Type B pancreatic cell (in vitro differentiated cells): ENCODE measurements around the gene SDC1. TPM values are rescaled to one million over a fixed set of nuclear protein-coding genes. Genes with fewer than 3 reads are reported as not detected.
A peak's percentile ranks its signal among the peaks of the same experiment; 100 is the strongest.

Experiments used
- DNase-seq: peaks from one replicate; pipeline ENCODE4 v3.0.0; 2021; ENCODE audit warnings: mixed read lengths; ENCODE audit not compliant: unreplicated experiment; ENCODE audit errors: extremely low spot score
- H3K27ac Mint-ChIP-seq: 2 replicates; pipeline ENCODE4 v1.8.0; 2021; ENCODE audit warnings: mild to moderate bottlenecking, mixed read lengths
- H3K27me3 Mint-ChIP-seq: 2 replicates; pipeline ENCODE4 v1.8.0; 2021; ENCODE audit warnings: mixed read lengths
- H3K36me3 Mint-ChIP-seq: 2 replicates; pipeline ENCODE4 v1.8.0; 2021; ENCODE audit warnings: mixed read lengths
- H3K4me1 Mint-ChIP-seq: one replicate; pipeline ENCODE4 v1.8.0; 2021; ENCODE audit warnings: mixed read lengths; ENCODE audit not compliant: unreplicated experiment
- H3K4me3 Mint-ChIP-seq: 2 replicates; pipeline ENCODE4 v1.8.0; 2021; ENCODE audit warnings: mild to moderate bottlenecking, mixed read lengths
- H3K9me3 Mint-ChIP-seq: 2 replicates; pipeline ENCODE4 v1.8.0; 2021; ENCODE audit warnings: mixed read lengths
- CTCF ChIP-seq: fragments of 200-600 bp; sonication (generic); conservative IDR thresholded peaks from 2 replicates; pipeline ENCODE4 v1.5.0; 2021; ENCODE audit warnings: antibody characterized with exemption, mild to moderate bottlenecking
- total RNA-seq: library from RNA; stranded (reverse); gene quantifications from 2 replicates; pipeline ENCODE4 v1.2.1, GENCODE V29; 2021; ENCODE audit warnings: low replicate concordance

Gene SDC1
- total RNA-seq, 1 donor from 2014 or later: 164 TPM

GRCh38 chr2:20210462-20210861 lies 14.5 kb downstream of the SDC1 start:
- no peak for TF ChIP-seq CTCF
- no peak overlapping the region for H3K4me3 Mint-ChIP-seq
- H3K4me1 Mint-ChIP-seq: peaks cover 57% of the 10 kb centered on the region
- peaks cover 8% of the 10 kb centered on the region for H3K36me3 Mint-ChIP-seq
- no peak for DNase-seq
- no peaks in the 10 kb centered on the region for H3K27me3 Mint-ChIP-seq
- no peaks in the 10 kb centered on the region for H3K9me3 Mint-ChIP-seq
- H3K27ac Mint-ChIP-seq: peak overlapping the region; percentile 83

DNA sequence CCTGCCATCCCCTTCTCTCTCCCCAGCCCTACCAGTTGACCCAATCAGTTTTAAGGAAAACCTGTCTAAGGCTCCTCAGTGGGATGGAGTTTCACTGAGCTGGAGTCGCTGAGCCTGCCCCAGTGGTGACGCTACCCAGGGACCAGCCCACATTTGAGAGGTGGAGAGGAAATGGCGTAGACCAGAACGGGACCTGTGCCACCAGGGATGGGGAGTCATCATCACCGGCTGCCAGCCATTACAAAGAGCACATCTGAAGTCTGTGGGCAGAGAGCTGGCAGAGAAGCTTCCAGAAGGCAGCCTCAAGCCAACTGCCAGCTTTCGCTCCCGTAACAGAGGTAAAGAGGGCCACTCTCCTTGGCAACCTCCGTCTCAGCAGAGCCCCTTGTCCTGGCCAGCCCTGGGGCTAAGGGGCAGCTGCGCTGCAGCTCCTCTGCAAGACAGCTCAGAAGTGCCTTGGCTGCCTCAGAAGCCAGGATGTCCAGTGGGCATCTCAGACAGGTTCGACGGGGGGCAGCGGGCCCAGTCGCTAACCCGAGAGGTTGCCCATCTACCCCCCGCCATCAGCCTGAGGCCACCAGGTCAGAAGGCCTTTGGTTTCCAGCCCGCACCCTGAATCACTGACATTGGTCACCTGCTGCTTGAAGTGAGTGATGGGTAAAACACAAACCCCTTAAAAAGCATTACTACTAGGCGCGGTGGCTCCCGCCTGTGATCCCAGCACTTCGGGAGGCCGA lies 15.4 kb downstream of the SDC1 start:
- H3K4me1 Mint-ChIP-seq: peaks cover 48% of the 10 kb centered on the region
- peaks cover 8% of the 10 kb centered on the region for H3K36me3 Mint-ChIP-seq
- H3K27ac Mint-ChIP-seq: peak overlapping the region; percentile 93
- H3K4me3 Mint-ChIP-seq: no peak overlapping the region
- H3K9me3 Mint-ChIP-seq: no peaks in the 10 kb centered on the region
- TF ChIP-seq CTCF: no peak
- H3K27me3 Mint-ChIP-seq: no peaks in the 10 kb centered on the region
- DNase-seq: no peak

GRCh38 chr2:20208476-20208859 lies 16.5 kb downstream of the SDC1 start:
- Mint-ChIP-seq H3K27ac (peak overlapping the region; percentile 93), H3K9me3 (no peaks in the 10 kb centered on the region), H3K36me3 (peaks cover 4% of the 10 kb centered on the region), H3K27me3 (no peaks in the 10 kb centered on the region), H3K4me3 (peak overlapping the region; percentile 64), H3K4me1 (peaks cover 38% of the 10 kb centered on the region)
- no peak for TF ChIP-seq CTCF
- no peak for DNase-seq

DNA sequence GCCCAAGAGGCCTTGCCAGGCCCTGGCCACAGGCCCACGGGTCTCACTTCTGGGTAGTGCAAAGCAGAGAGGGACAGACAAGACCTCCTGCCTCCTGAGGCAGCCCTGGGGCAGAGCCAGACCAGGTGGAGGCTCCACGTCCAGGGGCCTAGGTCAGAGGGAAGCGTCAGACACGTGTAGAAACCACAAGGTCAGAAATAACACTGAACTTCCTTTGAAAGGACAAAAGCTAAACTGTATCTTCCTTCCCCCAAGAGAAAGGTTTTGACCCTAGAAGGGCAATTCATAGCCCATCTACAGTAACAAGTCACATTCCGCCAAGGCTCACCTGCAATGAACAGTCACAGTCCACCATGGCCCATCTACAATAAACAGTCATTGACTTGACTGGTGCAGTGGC lies 17.9 kb downstream of the SDC1 start:
- Mint-ChIP-seq H3K4me1 (peaks cover 24% of the 10 kb centered on the region), H3K9me3 (no peaks in the 10 kb centered on the region), H3K4me3 (peak overlapping the region; percentile 76), H3K36me3 (peaks cover 7% of the 10 kb centered on the region), H3K27ac (peak overlapping the region; percentile 93), H3K27me3 (no peaks in the 10 kb centered on the region)
- DNase-seq: no peak
- no peak for TF ChIP-seq CTCF

GRCh38 chr2:20205915-20206524 lies 18.9 kb downstream of the SDC1 start:
- H3K9me3 Mint-ChIP-seq: no peaks in the 10 kb centered on the region
- H3K27me3 Mint-ChIP-seq: no peaks in the 10 kb centered on the region
- no peak overlapping the region for H3K4me3 Mint-ChIP-seq
- peaks cover 13% of the 10 kb centered on the region for H3K36me3 Mint-ChIP-seq
- DNase-seq: no peak
- H3K4me1 Mint-ChIP-seq: peaks cover 23% of the 10 kb centered on the region
- no peak for TF ChIP-seq CTCF
- peak overlapping the region; percentile 93 for H3K27ac Mint-ChIP-seq
